GM18861 (cell line): ENCODE results near the gene PLCB4.

ENCODE experiments used
- ATAC-seq: cut with Tn5 transposase; IDR thresholded peaks from one replicate; pipeline ENCODE4 v1.9.1; 2021; ENCODE audit not compliant: unreplicated experiment

The PLCB4 gene

GRCh38 chr20:9212735-9213134 is 143.8 kb downstream of the PLCB4 start:
- ATAC-seq, result no peak

GRCh38 chr20:9214685-9215084 is 145.8 kb downstream of the PLCB4 start:
- no peak for ATAC-seq

- ATAC-seq, result no peak
These were observed 146.7 kb downstream of the PLCB4 start for GRCh38 chr20:9215539-9215938.

GRCh38 chr20:9218531-9218961 is 149.7 kb downstream of the PLCB4 start:
- no peak for ATAC-seq

GRCh38 chr20:9220874-9221547 is 152.1 kb downstream of the PLCB4 start:
- ATAC-seq, result no peak

GRCh38 chr20:9223296-9223695 is 154.4 kb downstream of the PLCB4 start:
- no peak for ATAC-seq

GRCh38 chr20:9225879-9226278 is 157.0 kb downstream of the PLCB4 start:
- ATAC-seq, result no peak

GRCh38 chr20:9227896-9228615 is 159.2 kb downstream of the PLCB4 start:
- ATAC-seq, result no peak

- ATAC-seq, result no peak
These were observed 160.0 kb downstream of the PLCB4 start for GRCh38 chr20:9228774-9229450.

- ATAC-seq, result no peak
These were observed 161.5 kb downstream of the PLCB4 start for GRCh38 chr20:9230406-9230805.

- no peak for ATAC-seq
These were observed 164.9 kb downstream of the PLCB4 start for GRCh38 chr20:9233804-9234203.

- no peak for ATAC-seq
These were observed 166.6 kb downstream of the PLCB4 start for GRCh38 chr20:9235518-9235917.

GRCh38 chr20:9236458-9236857 is 167.6 kb downstream of the PLCB4 start:
- ATAC-seq, result no peak

GRCh38 chr20:9241232-9241692 is 172.4 kb downstream of the PLCB4 start:
- ATAC-seq, result no peak

- no peak for ATAC-seq
These were observed 173.0 kb downstream of the PLCB4 start for GRCh38 chr20:9241721-9242427.

GRCh38 chr20:9243986-9244385 is 175.1 kb downstream of the PLCB4 start:
- no peak for ATAC-seq

GRCh38 chr20:9244811-9245210 is 175.9 kb downstream of the PLCB4 start:
- no peak for ATAC-seq

- no peak for ATAC-seq
These were observed 177.8 kb downstream of the PLCB4 start for GRCh38 chr20:9246731-9247130.

GRCh38 chr20:9250511-9250910 is 181.6 kb downstream of the PLCB4 start:
- ATAC-seq, result no peak

GRCh38 chr20:9253006-9253539 is 184.2 kb downstream of the PLCB4 start:
- ATAC-seq, result no peak

- ATAC-seq, result no peak
These were observed 186.3 kb downstream of the PLCB4 start for GRCh38 chr20:9255171-9255570.
